ENCODE results near the gene KYAT1.

The KYAT1 gene

DNA sequence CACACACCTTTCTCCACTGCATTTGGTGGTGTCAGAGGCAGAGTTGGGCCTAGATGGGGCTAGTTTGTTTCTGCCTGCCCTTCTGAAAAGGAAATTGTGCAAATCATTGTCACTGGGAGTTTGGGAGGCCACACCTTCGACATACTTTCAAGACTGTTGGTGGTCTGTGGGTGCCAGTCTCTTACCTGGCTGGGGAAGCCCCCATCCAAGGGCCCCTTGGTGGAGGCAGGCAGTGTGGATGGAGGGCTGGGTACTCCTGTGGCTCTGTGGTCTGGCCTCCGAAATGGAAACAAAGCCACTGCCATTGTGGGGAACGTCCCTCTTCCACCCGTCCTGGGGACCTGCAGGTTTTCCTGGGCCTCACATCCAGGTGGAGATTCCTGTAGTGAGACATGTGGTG is 28.1 kb upstream of the KYAT1 start:
- DNase-seq (ENCODE audit: extremely low read depth in 1 of 2, low read depth in 1 of 2): no peak

DNA sequence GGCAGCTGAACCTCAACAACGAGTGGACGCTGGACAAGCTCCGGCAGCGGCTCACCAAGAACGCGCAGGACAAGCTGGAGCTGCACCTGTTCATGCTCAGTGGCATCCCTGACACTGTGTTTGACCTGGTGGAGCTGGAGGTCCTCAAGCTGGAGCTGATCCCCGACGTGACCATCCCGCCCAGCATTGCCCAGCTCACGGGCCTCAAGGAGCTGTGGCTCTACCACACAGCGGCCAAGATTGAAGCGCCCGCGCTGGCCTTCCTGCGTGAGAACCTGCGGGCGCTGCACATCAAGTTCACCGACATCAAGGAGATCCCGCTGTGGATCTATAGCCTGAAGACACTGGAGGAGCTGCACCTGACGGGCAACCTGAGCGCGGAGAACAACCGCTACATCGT is 26.6 kb upstream of the KYAT1 start:
- no peak for DNase-seq (ENCODE audit: extremely low read depth in 1 of 2, low read depth in 1 of 2)

DNA sequence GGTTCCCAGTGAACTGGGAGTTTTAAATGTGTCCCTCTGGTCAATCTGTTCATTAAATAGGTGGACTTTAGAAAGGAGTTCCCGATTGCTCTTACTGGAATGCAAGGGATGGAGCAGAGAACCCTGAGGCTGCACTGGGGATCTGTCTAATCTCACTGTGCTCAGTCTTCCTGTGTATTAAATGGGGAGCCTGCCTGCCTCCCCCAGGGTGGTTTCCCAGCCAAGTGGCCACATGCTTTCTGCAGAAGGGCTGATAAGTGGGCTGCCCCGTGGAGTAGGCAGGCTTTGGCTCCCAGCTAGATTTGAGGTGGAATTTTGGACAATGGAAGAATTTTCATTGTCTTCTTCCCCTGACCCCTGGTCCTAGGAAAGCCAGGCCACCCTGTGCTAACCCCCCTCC is 25.0 kb upstream of the KYAT1 start:
- DNase-seq (ENCODE audit: extremely low read depth in 1 of 2, low read depth in 1 of 2): no peak

DNA sequence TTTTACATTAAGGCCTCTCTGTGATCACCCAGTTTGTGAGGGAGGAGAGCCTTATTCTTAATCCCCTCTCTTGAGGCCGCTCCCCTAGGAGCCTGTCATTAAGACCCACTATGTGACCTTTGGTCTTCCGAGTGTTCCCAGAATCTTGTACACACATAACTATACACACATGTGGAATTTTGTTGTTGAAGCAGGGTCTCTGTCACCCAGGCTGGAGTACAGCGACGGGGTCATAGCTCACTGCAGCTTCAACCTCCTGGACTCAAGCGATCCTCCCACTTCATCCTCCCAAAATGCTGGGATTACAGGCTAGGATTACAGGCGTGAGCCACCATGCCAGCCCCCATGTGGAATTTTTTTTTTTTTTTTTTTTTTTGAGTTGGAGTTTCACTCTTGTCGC is 24.2 kb upstream of the KYAT1 start:
- DNase-seq (ENCODE audit: extremely low read depth in 1 of 2, low read depth in 1 of 2): no peak

DNA sequence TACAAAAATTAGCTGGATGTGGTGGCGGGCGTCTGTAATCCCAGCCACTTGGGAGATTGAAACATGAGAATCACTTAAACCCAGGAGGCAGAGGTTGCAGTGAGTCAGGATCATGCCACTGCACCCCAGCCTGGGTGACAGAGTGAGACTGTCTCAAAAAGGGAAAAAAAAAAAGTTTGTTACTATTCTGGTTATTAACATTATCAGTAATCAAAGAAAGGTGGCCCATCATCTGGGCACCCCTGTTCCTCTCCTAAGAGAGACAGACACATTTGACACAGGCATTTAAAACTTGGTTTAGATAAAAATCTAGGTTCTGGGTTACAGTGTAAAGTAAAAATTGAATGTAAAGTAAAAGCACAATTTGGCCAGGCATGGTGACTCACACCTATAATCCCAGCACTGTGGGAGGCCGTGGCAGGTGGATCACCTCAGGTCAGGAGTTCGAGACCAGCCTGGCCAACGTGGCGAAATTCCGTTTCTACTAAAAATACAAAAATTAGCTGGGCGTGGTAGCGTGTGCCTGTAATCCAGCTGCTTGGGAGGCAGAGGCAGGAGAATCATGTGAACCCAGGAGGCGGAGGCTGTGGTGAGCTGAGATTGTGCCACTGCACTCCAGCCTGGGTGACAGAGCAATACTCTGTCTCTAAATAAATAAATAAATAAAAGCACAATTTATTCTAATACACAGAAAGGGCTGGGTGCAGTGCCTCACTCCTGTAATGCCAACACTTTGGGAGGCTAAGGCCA is 22.3 kb upstream of the KYAT1 start:
- DNase-seq (ENCODE audit: extremely low read depth in 1 of 2, low read depth in 1 of 2): no peak

DNA sequence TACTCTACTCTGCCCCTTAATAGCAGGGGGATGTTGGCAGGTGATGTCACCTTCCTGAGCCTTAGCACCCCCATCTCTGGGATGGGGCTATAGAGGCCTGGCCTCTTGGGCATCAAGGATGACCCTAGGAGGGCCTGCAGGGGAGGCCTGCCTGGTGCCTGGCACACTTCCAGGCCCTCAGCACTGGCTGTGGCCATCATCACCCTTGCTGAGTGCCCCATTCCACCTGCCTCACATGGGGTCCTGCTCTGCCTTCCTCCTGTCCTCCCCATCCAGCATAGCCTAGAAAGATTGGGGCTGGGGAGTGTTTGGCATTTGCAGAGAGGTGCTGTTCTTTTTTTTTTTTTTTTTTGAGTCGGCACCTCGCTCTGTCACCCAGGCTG is 21.3 kb upstream of the KYAT1 start:
- no peak for DNase-seq (ENCODE audit: extremely low read depth in 1 of 2, low read depth in 1 of 2)

DNA sequence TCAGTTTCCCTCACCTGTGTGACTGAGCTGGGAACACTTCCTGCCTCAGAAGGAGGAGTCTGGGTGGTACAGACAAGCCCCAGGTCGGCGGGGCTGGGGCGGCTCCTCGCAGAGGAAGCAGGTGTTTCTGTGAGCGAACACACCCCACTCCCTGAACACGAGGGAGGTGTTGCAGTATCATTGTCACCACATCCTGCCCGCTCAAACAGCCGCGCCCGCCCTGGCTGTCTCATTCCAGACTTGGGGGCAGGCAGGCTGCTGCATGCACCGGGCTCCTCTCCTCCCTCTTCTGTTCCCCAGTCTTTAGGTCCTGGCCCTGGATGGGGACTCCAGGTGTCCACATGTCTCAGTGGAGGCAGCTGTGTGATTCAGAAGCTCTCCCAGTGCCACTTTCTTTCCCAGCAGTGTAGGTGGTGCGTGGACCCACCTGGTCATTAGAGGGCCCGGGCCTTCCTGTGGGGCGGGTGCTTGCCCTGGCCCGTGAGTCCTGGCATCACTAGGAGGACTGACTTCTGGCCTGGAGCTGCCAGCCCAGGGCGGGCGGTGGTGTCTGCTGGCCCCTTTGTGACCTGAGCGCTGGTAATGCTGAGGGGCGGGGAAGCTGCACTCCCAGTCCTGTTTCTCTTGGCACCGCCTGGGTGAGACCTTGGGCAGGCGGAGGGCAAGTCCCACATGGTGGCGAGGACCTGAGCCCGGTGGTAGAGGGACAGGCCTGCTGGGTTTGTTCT is 20.8 kb upstream of the KYAT1 start:
- peak; percentile 63 to 84 for DNase-seq (ENCODE audit: extremely low read depth in 1 of 2, low read depth in 1 of 2)

DNA sequence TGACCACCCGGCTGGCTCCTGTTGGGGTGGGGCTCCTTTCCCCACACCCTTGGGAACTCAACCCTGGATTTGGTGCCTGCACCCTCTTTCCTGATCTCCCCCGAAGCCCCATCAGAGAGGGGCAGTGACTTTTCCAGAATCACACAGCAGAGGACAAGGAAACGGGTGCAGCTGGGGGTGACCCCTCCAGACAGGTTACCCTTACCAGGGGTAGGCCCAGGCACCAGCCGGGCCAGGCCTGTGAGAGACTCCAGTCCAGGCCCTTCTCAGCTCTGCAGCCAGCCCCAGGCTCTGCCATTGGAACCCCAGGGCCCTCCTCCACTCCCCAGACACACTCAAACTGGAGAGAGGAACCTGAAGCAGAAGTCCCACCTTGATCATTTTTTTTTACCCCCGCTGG is 20.1 kb upstream of the KYAT1 start:
- no peak for DNase-seq (ENCODE audit: extremely low read depth in 1 of 2, low read depth in 1 of 2)

DNA sequence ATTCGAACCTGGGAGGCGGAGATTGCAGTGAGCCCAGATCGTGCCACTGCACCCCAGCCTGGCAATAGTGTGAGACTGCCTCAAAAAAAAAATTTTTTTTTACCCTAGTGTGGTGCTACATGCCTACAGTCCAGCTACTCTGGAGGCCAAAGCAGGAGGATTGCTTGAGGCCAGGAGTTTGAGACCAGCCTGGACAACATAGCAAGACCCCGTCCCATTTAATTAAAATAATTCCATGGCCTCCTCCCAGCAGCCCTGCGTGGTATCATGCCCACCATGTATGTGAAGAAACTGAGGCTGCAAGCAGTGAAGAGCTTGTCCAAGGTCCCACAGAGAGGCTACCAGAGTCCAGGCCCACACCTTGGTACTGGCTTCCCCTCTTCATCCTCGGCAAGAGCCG is 19.6 kb upstream of the KYAT1 start:
- no peak for DNase-seq (ENCODE audit: extremely low read depth in 1 of 2, low read depth in 1 of 2)

DNA sequence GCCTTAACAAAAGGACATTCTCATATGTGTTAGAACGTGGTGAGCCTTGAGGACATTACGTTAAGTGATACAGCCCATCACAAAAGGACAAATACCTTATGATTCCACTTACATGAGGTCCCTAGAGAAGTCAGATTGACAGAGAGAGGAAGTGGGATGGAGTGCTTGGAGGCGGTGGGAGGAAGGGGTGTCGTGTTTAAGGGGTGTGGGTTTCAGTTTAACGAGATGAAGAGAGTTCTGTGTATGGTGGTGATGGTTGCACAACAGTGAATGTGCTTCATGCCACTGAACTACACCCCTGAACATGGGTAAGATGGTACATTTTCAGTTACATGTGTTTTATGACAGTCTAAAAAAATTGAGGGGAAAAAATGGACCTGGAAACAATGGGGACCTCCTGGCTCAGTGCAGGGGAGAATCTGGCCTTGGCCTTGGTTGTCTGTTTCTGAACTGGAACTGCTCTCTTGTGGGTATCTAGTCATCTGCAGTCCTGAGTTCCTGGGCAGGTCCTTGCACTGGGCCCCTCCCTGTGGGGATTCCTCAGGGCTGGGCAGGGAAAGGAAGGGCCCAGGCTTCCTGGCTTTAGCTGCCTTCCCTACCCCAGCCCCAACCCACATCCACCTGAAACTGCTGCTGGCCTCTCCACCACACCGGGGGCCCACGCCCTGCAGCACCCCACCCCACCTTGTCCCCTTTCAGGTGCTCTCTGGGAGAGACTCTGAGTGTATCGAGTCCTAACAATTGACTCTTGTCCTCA is 18.0 kb upstream of the KYAT1 start:
- DNase-seq (ENCODE audit: extremely low read depth in 1 of 2, low read depth in 1 of 2): no peak

DNA sequence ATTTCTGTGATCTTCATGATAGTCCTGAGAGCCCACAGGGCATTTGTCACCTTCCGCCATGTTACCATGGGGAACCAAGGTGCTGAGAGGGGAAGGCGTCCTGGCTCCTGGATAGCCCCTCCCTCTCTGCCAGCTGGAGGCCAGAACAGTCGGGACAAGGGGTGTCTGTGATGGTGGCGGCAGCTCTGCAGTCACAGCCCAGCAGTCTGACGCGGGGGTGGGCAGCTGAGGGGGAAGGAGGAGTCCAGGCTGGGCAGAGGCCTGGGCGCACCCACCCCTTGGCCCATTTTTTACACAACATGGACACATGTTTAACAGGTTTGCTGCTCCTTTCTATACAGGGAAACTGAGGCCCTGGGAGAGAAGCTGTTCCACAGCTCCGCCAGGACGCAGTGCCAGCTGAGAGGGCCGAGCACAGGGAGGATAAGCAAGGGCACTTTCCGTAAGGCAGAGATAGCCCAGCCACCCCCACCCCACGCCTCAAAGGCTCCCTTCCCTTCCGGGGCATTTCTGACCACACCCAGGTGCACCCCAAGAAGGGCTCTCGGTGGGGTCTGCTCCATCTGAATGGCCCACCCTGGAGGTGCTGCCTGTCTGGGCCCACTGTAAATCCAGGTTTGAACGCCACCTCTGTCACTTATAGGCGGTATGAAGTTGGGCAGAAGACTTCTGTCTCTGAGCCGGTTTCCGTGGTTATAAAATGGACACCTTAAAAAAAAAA is 17.3 kb upstream of the KYAT1 start:
- no peak for DNase-seq (ENCODE audit: extremely low read depth in 1 of 2, low read depth in 1 of 2)

DNA sequence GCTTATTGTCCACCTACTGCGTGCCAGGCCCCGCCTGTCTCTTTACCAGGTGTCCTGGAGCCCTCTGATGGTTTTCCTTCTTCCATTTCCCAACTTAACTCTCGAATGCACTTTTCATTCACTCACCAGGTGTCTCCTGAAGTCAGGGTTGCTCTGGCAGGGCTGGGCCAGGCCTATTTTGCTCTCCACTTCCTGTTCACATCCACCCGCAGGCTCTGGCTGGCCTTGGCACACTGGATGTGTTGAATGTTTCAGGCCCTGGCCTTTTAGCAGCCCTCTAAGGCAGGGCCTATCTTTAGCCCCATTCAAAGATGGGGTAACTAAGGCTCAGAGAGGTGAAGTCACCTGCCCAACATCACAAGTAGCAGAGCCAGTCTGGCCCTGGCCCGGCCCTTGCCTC is 16.6 kb upstream of the KYAT1 start:
- no peak for DNase-seq (ENCODE audit: extremely low read depth in 1 of 2, low read depth in 1 of 2)

DNA sequence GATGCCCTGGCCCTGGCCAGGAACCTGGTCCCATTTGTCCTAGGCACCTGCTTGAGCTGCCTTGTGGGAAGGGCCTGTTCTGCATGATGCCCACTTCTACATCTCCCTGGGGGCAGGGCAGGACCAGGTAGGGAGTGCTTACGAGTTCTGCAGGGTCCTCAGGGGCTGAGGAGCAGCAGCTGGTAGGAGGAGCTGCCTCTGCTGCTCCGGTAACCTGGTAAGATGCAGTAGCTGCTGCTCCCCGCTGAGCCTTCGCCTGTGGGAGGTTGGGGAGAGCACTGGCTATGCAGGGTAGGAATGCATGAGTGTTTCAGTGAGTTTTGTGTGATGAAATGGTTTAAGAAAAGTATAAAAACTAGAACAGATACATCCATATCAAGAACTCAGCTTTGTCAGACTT is 13.8 kb upstream of the KYAT1 start:
- DNase-seq (ENCODE audit: extremely low read depth in 1 of 2, low read depth in 1 of 2): no peak

DNA sequence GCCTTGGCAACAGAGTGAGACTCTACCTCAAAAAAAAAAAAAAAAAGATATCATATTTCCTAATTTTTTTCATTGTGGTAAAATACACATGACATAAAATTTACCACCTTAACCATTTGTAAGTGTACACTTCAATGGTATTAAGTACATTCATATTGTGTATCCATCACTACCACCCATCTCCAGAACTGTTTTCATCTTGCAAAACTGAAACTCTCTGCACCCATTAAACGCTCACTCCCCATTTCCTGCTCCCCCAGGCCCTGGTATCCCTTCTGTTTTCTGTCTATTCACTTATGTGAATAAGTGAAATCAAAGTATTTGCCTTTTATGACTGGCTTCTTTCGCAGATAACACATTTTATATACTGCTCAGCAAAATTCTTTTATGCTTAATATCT is 13.0 kb upstream of the KYAT1 start:
- DNase-seq (ENCODE audit: extremely low read depth in 1 of 2, low read depth in 1 of 2): no peak

DNA sequence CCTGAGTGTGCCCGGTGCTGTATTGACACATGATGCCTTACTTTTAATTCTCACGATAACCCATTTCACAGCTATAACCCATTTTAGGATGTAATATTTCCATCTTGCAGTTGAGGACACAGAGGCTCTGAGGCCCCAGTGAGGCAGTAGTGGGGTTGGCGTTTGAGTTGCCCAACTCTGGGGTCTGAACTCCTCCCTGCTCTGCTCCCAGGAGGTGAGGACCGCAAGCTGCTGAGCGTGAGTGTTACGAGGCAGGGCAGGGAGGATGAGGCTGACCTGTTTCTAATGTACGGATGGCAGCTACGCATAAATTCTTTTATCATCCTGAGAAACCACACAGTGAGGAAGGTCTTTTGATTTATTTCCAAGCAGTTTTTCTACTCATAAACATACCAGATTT is 11.6 kb upstream of the KYAT1 start:
- no peak for DNase-seq (ENCODE audit: extremely low read depth in 1 of 2, low read depth in 1 of 2)

DNA sequence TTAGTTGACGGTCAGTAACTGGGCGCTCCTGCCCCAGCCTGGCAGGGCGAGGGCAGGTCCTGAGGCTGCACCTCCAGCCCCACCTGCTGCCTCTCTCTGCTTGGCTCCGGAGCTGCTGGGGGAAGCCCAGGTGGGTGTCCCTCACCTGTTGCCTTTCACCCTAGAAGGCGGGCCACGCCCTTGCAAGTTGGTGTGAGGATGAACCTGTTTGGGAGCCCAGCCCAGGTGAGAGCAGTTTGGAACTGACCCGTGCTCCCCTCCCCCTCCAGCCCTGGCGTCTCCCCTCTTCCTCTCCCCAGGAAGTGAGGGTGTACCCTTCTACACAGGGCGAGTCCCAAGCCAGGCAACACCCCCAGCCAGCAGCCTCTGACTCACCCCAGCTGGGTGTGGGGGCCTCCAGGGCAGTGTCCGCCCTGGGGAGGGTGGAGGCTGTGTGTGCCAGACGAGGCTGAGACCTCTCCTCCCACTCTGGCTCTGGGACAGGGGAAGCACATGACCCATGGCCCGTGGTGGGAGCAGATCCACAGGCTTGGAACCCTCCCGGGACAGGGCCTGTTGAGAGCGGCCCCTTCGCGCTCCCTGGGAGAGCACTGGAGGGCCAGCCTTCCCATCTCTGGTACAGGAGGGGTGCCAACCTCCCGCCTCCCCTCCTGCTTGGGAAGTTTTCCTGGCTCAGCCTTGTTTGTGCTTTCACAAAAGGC is 10.6 kb upstream of the KYAT1 start:
- DNase-seq (ENCODE audit: extremely low read depth in 1 of 2, low read depth in 1 of 2): no peak

DNA sequence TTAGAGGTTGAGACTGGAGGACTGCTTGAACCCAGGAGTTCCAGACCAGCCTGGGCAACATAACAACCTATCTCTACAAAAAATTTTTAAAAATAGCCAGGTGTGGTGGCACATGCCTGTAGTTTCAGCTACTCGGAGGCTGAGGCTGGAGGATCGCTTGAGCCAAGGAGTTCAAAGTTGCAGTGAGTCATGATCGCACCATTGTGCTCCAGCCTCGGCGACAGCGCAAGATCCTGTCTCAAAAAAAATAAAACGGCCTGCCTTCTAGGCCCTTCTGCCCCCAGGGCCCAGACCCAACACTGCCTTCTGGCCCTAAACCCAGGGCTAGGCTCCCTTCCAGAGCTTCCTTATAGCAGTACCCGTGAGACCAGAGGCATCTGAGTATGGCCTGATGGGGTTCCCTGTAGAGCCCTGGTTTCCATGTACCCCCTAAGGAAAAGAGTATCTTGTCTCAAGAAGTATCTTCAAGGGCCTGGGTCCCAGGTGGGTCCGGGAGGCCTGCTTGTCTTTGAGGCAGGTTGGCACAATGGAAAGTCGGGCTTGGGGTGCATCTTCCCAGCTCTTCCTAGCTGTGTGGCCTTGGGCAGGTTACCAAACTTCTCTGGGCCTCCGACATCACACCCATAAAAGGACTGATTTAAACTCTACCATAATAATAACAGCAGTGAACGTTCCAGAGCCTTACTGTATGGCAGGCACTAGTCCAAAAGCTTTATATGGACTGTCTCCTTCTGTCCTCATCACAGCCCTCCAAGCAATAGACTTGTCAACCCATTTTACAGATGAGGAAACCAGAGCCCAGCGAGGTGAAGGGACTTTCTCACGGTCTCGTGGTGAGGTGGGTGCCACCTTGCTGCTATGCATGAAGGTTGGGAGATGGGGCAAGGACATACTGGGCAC is 9.8 kb upstream of the KYAT1 start:
- DNase-seq (ENCODE audit: extremely low read depth in 1 of 2, low read depth in 1 of 2): no peak

DNA sequence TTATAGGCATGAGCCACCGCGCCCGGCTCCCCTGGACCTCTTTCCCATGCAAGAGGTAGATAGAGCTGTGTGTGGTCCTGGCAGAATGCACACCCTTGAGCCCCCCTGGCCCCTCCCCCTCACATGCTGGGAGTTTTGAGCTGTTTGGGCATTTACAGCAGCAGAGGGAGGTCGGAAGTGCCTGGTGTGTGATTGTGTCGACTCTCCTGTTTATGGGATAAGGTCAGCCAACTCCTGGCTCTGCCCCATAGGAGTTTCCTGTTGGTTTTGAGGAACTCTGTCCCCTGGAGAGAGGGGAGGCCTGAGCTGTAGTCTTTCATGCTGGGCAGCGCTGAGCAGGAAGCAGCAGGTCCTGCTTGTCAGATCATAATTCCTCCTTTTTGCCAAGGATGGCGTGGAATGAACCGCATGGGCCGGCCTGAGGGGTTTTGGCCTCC is 6.2 kb upstream of the KYAT1 start:
- no peak for DNase-seq (ENCODE audit: extremely low read depth in 1 of 2, low read depth in 1 of 2)

DNA sequence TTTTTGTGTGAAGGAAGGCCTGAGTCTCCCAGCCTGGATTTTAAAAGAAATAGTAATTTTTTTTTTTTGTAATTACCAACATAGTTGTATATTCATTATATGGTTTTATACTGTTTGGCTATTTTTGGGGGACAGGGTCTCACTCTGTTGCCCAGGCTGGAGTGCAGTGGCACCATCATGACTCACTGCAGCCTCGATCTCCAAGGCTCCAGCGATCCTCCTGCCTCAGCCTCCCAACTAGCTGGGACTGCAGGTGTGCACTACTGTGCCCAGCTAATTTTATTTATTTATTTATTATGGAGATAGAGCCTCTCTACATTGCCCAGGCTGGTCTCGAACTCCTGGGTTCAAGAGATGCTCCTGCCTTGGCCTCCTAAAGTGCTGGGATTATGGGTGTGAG is 5.3 kb upstream of the KYAT1 start:
- no peak for DNase-seq (ENCODE audit: extremely low read depth in 1 of 2, low read depth in 1 of 2)
